OCI-LY3 (cell line): ENCODE results near the gene RNF111.

Experiments
- EZH2phosphoT487 ChIP-seq: fragments of 200-600 bp; shearing (Covaris generic); IDR thresholded peaks from 2 replicates; pipeline ENCODE4 v1.6.1; 2018; ENCODE audit warnings: antibody characterized with exemption, mixed run types, low read depth
- TF ChIP-seq, protein P1 (sequence below): fragments of 200-600, 300-600 bp; sonication (generic); IDR thresholded peaks from 2 replicates; pipeline ENCODE4 v1.5.1; 2014; ENCODE audit warnings: antibody characterized with exemption, low read length, low read depth

DNA sequence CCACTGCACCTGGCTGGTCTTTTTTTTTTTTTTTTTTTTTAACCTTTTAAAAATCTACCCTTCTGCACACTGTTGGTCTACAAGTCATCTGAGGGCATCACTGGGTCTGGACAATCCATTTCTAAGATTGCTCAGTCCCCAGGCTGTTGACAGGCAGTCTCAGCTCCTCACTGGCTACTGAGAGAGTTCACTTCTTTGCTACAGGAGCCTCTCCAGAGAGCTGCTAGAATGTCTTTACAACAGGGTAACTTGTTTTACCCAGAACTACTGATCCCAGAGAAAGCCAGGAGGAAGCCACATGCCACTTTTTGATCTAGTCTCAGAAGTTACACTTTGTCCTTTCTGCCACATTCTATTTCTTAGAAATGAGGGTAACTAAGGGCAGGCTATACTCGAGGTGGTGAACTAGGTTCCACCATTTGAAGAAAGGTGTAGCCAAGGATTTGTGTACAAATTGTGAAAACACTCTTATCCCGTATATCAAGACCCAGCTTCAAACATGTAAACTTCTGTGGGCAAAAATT is 111.8 kb downstream of the RNF111 start:
- TF ChIP-seq, protein P1, sequence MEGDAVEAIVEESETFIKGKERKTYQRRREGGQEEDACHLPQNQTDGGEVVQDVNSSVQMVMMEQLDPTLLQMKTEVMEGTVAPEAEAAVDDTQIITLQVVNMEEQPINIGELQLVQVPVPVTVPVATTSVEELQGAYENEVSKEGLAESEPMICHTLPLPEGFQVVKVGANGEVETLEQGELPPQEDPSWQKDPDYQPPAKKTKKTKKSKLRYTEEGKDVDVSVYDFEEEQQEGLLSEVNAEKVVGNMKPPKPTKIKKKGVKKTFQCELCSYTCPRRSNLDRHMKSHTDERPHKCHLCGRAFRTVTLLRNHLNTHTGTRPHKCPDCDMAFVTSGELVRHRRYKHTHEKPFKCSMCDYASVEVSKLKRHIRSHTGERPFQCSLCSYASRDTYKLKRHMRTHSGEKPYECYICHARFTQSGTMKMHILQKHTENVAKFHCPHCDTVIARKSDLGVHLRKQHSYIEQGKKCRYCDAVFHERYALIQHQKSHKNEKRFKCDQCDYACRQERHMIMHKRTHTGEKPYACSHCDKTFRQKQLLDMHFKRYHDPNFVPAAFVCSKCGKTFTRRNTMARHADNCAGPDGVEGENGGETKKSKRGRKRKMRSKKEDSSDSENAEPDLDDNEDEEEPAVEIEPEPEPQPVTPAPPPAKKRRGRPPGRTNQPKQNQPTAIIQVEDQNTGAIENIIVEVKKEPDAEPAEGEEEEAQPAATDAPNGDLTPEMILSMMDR = no peak
- no peak for TF ChIP-seq EZH2phosphoT487
